Purkinje cell (primary cell): ENCODE results near the gene IL1RL2. TPM values are rescaled to one million over a fixed set of nuclear protein-coding genes. Genes with fewer than 3 reads are reported as not detected.

Source experiments
- polyA plus RNA-seq: library from polyadenylated mRNA; unstranded; fragments of >200 nt; fragmentation: Nextera tagmentation; gene quantifications from 2 replicates; pipeline ENCODE4 v1.2.1, GENCODE V29; 2014

IL1RL2 gene
- 1.1 TPM in 1 of 2 replicates, not detected in the other for polyA plus RNA-seq

DNA sequence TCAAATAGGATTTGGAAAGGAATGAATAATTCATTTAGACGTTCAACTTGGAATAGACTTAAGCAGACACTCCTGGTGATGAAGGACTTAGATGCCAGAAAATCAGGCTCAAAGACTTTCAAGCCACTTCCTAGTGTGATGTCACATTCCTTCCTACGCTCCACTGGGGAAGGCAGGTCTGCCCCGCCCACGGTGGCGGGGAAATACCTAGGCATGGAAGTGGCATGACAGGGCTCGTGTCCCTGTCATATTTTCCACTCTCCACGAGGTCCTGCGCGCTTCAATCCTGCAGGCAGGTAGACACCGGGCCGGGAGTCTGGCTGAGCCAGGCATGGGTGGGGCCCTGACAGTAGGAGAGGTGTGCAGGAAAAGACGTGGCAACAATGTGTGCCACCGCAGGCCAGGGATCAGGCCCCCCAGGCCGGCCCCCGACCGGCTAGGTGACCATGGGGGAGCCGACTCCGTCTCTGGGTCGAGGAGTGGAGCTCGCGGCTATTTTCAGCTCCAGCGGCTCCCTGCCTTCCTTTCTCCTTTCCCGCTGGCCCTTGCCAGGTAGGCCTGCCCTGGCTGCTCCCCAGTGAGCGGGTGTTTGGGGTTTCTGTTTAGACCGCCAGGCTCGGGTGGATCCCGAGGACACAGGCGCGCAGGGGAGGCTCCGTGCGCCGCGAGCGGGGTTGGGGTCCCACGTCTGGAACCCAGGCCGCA lies at the start of gene IL1RL2:
TSS of gene IL1RL2 (plus strand) at position 233 of the 705 bp plus-strand sequence. CDS start 845 bp downstream, outside the sequence.

DNA sequence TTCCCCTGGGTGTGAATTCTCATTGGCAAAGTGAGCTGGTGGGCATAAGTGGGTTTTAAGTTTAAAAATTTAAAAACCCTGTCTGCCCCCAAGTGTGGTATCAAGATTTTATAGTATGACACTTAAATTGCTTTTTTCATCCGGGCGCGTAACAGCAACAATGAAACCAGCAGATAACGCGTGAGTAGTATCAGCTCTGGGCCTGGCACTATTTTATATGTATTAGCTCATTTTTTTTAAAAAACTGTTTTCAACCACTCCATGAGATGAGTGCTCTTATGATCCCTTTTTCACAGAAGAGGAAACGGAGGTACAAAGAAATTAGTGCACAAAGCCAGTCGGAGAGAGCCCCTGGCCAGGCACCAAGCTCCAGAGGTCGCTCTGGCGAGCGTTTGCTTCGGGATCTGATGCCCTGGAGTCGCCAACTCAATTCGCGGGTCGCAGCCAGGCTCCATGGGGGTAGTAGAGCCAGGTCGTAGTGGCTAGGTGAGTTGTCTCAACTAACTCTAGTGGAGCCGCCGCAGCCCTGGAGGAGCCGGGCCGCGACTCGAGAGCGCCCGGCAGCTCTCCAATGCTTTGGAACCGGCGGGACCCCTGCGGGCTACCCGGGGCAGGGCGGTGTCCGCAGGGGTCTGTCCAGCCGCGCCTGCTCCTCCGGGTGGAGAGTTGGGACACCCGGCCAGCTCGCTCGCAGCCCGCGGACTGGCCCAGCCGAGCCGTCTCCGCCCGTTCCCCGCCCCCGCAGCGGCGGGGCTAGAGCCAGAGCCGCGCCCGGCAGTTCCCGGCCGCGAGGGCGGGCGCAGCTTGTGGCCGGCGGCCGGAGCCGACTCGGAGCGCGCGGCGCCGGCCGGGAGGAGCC lies 44.6 kb upstream of the IL1RL2 start, which contains the start of gene IL1R1:
TSS of gene IL1R1 (plus strand) at position 777 of the 859 bp plus-strand sequence. CDS start 14,979 bp downstream, outside the sequence.

Other genes starting within 250 kb of the IL1RL2 start
- gene IL1R2, start 195.1 kb upstream of the IL1RL2 start, polyA plus RNA-seq = 1.6 TPM in 1 of 2 replicates, not detected in the other
- 0.35 and 0.55 TPM in 2 replicates for gene IL1R1, start 44.3 kb upstream of the IL1RL2 start, polyA plus RNA-seq
- gene IL1RL1, start 124.5 kb downstream of the IL1RL2 start, polyA plus RNA-seq = not detected in 2 replicates
- 0.08 TPM in 1 of 2 replicates, not detected in the other for gene IL18R1, start 168.8 kb downstream of the IL1RL2 start, polyA plus RNA-seq
- not detected in 2 replicates for gene IL18RAP, start 236.1 kb downstream of the IL1RL2 start, polyA plus RNA-seq